Epidermal melanocyte (primary cell): ENCODE data around the gene MORC3.
"Not testable (repeated sequence)": the region's sequence is repeated elsewhere in the genome, so short reads cannot be mapped to it uniquely, and the experiment has no call there.

Experiments used
- DNase-seq: peaks from one replicate; pipeline ENCODE4 v3.0.0; 2011; ENCODE audit warnings: low spot score; ENCODE audit not compliant: insufficient read length

Gene MORC3

GRCh38 chr21:36385233-36386030, 65.4 kb downstream of the MORC3 start, which contains the start of gene CHAF1B:
CHAF1B (plus strand) TSS chr21:36385392; CDS start chr21:36386137, 745 bp downstream.
- DNase-seq, result peak; percentile 65

- no peak for DNase-seq
These were observed 66.1 kb downstream of the MORC3 start for GRCh38 chr21:36386031-36386642.

GRCh38 chr21:36388096-36388495, 68.1 kb downstream of the MORC3 start:
- no peak for DNase-seq

GRCh38 chr21:36388835-36389234, 68.8 kb downstream of the MORC3 start:
- DNase-seq, result no peak

GRCh38 chr21:36391649-36392048, 71.7 kb downstream of the MORC3 start:
- DNase-seq, result not testable (repeated sequence)

DNA sequence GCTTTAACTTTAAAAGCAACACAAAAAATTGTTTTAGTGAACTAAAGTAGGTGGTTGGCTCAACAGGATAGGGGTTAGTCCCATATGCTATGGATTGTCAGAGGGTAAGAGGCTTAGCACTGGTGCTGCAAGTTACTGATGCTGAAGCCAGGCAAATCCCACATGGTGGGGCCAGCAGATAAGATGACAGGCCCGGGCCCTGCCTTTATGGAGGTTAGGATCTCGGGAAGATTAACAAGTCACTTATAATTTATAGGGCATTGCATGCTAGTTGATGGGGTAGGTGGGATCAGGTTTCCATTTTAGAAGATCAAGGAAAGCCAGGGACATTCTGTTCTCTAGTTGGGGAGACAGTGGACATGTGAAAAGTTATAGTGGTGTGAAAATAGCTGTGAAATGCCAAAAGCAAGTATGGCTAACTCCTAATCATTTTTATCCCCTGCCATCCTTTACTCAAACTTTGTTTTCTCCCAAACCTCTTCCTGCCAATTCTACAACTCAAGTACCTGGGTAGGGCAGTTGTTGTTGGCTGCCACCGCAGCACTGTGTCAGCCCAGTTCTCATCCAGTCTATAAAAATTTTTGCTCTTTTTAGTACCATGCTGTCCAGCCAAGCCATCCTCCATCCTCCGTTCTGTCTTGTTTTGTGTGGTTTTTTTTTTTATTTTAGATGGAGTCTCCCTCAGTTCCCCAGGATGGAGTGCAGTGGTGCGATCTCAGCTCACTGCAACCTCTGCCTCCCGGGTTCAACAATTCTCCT, 75.5 kb downstream of the MORC3 start:
- DNase-seq, result no peak

DNA sequence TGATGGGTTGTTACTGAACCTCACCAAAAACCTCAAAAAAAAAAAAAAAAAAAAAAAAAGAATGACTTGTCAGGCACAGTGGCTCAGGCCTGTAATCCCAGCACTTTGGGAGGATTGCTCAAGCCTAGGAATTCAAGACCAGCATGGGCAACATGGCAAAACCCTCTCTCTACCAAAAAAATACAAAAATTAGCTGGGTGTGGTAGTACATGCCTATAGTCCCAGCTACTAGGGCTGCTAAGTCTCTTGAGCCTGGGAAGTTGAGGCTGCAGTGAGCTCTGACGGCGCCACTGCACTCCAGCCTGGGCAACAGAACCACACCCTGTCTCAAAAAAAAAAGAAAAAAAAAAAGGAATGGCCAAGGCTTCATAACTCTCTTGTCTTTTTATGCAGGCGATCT, 76.3 kb downstream of the MORC3 start:
- DNase-seq, result no peak

DNA sequence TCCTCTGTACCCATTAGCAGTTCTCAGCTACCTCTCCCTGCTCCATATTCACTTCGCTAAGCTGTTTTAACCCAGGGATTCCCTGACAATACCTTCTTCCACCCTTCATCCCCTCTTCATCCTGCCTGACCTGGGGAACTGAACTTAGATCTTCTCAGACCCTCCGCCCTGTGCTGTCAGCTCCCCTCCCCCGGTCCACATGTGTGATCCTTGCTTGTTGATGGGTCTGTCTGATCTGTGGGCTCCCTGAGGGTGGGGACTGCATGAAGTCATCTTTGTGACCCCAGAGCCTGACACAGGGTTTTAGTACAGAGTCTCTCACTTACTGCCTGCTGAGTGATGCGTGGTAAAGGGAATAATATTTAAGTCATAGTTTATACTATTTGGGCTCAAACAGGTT, 77.0 kb downstream of the MORC3 start:
- DNase-seq, result no peak

- DNase-seq, result no peak
These were observed 77.6 kb downstream of the MORC3 start for GRCh38 chr21:36397606-36398005.

GRCh38 chr21:36399736-36400135, 79.7 kb downstream of the MORC3 start:
- DNase-seq, result not testable (repeated sequence)

GRCh38 chr21:36400719-36401118, 80.7 kb downstream of the MORC3 start:
- DNase-seq, result no peak

GRCh38 chr21:36402339-36402738, 82.3 kb downstream of the MORC3 start:
- no peak for DNase-seq

DNA sequence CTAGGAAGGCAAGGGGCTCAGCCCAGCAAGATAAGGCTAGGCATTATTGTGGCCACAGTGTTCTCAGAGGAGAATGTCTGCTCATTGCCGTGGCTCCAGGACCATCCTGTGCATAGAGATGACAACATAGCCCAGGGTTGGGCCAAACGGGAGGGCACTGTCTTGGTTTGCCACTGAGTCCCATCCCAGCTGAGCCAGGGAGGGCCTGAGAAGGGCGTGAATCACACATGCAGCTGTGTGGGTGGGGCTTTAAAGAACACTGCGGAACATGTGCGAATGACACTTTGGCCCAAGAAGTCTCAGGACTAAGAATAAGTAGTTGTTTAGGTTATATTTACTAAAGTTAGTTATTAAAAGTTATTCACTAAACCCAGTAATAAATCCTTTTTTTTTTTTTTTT, 83.7 kb downstream of the MORC3 start:
- no peak for DNase-seq

GRCh38 chr21:36408568-36408967, 88.6 kb downstream of the MORC3 start:
- DNase-seq, result no peak

DNA sequence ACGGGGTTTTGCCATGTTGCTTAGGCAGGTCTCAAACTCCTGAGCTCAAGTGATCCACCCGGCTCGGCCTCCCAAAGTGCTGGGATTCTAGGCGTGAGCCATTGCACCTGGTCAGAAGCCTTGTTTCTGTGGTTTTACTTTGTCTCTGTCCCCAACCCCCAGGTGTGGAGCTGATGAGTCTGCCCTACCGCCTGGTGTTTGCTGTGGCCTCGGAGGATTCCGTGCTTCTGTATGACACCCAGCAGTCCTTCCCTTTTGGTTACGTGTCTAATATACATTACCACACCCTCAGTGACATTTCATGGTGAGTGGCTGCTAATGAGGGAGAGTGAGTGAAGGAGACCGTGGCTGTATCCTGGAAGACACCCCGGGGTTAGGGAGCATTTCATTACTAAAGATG, 91.3 kb downstream of the MORC3 start:
- DNase-seq, result no peak

- no peak for DNase-seq
These were observed 92.9 kb downstream of the MORC3 start for GRCh38 chr21:36412916-36413315.

- DNase-seq, result no peak
These were observed 95.4 kb downstream of the MORC3 start for GRCh38 chr21:36415375-36415774.

DNA sequence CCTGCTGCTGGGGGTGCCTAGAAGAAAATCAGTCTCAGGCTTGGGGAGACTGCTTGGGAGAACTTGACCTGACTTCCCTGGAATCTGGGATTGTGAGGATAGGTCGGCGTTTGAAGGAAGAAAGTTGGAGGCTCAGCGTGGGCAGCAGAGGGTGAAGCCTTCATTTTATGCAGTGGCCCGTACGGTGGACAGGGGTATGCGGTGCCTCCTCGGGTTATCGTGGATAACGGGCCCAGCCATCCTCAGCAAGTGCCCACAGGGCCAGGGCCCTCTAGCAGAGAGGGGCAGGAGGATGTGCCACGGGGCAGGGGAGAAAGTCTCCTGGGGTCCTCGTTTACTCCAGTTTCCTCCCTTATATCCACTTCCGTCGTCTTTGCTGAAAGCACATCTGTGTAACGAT, 99.2 kb downstream of the MORC3 start:
- no peak for DNase-seq

DNA sequence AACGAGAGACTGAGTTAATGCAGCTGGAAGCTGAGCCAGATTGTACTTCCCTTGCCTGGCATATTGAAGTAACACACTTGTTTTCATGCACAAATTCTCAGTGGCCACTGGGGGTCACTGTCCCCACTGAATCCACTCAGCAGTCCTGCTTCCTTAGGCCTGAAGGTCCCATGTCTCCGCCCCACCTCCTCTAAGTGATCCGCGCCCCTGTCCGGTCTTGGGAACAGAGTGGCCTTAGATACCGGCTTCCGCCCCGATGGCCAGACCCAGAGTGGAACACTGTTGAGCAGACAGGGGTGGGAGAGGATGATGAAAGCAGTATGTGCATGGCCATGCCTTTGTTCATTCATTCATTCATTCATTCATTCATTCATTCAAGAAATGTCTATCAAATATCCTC, 100.0 kb downstream of the MORC3 start:
- peak; percentile 97 for DNase-seq

DNA sequence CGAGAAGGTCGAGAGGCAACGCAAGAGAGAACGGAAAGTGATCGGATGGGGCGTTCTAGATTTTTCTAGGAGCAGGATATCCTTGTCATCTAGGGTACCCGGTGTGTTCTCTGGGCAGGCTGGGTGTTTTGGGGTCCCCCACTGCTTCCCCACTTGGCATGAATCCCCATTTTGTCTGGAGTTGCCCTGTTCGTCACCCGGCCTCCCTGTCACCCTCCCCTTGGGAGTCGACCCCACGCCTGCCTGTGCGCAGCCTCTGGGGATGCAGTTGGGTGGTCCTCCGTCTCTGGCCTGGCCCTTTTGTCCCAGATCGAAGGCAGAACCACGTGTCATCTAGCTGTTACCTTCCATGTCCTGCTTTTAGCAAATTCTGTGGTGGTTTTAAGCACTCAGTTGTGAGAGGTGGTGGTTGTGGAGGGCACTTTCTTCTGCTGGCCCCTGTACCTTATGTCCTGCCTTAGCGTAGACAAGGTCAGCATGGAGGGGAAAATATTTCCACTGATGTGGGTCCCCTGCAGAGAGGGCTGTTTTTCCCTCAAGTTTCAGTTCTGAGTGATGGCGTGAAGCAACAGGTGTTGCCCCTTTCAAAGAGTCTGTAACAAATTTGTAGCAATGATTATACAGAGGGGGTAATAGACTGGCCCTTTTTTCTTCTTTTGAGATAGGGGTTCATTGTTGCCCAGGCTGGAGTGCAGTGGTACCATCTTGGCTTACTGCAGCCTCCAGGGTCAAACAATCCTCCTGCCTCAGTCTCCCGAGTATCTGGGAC, 100.8 kb downstream of the MORC3 start:
- no peak for DNase-seq

- DNase-seq, result no peak
These were observed 102.5 kb downstream of the MORC3 start for GRCh38 chr21:36422279-36423098.
